ENCODE measurements around the gene APEX1.

Gene APEX1

DNA sequence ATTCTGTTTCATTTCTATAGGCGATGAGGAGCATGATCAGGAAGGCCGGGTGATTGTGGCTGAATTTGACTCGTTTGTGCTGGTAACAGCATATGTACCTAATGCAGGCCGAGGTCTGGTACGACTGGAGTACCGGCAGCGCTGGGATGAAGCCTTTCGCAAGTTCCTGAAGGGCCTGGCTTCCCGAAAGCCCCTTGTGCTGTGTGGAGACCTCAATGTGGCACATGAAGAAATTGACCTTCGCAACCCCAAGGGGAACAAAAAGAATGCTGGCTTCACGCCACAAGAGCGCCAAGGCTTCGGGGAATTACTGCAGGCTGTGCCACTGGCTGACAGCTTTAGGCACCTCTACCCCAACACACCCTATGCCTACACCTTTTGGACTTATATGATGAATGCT lies 1.9 kb downstream of the APEX1 start:
- Mint-ChIP-seq H3K4me3 (no peak overlapping the region), H3K9me3 (peaks cover 3% of the 10 kb centered on the region), H3K36me3 (peaks cover 24% of the 10 kb centered on the region), H3K4me1 (peaks cover 33% of the 10 kb centered on the region), H3K27ac (no peak overlapping the region), H3K27me3 (no peaks in the 10 kb centered on the region)
- no peak for ATAC-seq

DNA sequence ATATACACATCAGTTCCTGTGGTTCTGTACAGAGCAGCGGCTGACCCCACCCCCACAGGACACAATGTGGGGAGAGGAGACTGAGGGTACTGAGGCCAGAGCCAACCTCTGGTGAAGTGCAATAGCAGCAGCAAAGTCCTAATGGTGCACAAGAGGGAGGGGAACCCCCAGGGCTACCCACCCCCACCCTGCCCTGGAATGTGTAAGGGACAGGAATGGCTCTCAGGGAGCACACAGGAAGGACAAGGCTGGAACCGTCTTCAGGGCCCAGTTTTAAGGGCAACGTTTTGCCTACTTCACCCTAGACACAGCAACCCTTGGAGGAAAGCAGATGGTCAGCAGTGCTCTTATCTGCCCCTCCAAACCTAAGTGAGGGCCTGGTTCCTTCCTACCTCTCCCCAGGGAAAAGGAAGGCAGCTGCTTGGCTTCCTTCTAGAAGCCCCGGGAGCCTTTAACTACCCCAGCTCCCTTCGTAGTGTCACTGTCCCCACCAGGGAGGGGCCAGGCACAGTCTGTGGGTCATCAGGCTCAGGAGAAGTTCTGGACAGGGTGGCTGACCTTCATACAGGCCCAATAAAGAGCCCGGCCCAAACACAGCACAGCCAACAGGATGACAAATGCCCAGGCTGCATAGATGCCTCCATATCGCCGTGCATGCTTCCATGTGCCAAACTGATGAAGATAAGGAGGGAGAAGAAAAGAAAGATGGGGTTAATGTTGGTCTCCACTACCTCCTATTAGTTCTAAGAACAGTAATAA lies 3.2 kb downstream of the APEX1 start:
- H3K36me3 Mint-ChIP-seq: peaks cover 16% of the 10 kb centered on the region
- H3K27ac Mint-ChIP-seq: no peak overlapping the region
- peaks cover 3% of the 10 kb centered on the region for H3K9me3 Mint-ChIP-seq
- H3K4me3 Mint-ChIP-seq: no peak overlapping the region
- H3K27me3 Mint-ChIP-seq: no peaks in the 10 kb centered on the region
- H3K4me1 Mint-ChIP-seq: peaks cover 25% of the 10 kb centered on the region
- no peak for ATAC-seq

DNA sequence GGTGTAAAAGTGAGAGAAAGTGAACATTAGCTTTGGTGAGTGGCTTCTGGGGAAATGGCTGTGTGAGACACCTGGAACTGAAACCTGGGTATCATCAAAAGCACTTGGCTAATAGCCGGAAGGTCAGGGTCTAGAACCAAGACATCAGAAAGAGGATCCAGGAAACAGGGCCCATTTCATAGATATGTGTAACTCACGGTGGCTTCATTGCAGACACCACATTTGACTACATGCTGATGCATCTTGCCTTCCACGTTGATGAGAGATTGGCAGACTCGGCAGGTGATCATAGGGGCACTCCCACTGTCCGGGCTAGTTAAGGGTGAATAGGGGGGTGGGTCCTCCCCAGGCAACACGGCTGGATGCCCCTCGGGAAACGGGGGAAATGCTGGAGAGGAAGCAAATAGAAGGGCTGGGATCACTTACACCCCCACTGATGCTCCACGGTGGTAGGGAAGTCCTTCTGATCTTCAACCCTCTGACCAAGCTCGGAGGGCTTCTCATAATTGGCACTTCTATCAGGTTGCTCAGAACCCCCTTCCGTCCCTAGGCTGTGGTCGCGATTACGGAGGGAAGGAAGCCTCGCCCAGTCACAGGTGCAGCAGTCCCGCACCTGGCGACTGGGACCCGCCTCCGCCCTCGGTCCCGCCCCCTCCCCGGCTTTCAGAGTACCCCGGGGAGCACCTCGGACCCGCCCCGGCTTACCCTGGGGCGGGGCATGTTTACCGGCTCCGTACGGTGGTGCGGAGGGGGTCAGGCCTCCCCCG lies 5.6 kb downstream of the APEX1 start:
- H3K27ac Mint-ChIP-seq: peak overlapping the region; percentile 83
- peak overlapping the region; percentile 92 for H3K4me3 Mint-ChIP-seq
- ATAC-seq: peak; percentile 67
- no peaks in the 10 kb centered on the region for H3K27me3 Mint-ChIP-seq
- H3K4me1 Mint-ChIP-seq: peaks cover 35% of the 10 kb centered on the region
- H3K36me3 Mint-ChIP-seq: peaks cover 16% of the 10 kb centered on the region
- H3K9me3 Mint-ChIP-seq: peaks cover 3% of the 10 kb centered on the region

DNA sequence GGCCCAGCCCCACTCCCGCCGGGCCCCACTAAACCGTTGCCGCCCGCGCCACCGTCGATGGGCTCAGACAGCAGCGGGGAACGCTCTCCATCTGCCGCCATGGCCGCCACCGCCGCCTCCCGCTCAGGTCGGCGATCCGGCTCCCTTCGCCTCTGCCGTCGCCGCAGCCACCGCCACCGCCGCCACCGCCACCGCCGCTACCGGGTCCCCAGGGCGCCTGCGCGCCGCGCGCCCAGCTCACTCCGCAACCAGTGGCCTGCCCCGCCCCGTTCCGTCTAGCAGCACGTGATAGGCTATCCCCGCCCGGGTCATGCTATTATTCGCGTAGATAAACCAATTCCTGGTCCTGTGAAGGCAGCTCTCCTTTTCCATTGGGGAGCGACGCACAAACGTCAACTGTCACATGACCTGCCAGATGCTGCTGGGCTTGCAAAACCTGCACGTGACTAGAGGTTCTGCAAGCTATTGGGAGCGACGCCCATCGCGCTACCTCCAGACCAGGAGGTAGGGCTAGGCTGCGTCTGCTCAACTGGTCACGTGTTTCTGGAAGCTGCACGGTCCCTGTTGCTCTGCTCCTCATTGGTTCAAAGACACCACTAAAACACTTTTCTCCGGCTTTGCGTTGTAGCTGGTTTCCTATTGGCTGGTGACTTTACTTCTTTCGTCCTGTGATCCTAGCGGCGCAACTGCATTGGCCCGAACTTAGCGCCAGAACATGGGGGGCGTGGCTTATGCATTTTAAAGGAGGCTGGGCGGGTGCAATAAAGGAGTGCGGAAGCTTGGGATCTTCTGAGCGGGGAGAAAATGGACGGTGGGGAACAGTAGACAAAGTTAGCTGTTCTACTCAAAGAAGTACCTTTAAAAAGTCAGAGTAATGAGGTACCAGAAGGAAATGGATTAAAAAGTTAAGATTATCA lies 6.5 kb downstream of the APEX1 start, which contains the start of gene PIP4P1:
Gene PIP4P1, minus strand, starts transcription at position 210 of the 917 bp plus-strand sequence. Its CDS starts 109 bp downstream, at position 101.
- Mint-ChIP-seq H3K9me3 (peaks cover 3% of the 10 kb centered on the region), H3K4me1 (peaks cover 35% of the 10 kb centered on the region), H3K4me3 (peak within 1 kb of the TSS; percentile 92), H3K36me3 (peaks cover 16% of the 10 kb centered on the region), H3K27ac (peak within 1 kb of the TSS; percentile 83), H3K27me3 (no peaks in the 10 kb centered on the region)
- peak; percentile 95 for ATAC-seq

DNA sequence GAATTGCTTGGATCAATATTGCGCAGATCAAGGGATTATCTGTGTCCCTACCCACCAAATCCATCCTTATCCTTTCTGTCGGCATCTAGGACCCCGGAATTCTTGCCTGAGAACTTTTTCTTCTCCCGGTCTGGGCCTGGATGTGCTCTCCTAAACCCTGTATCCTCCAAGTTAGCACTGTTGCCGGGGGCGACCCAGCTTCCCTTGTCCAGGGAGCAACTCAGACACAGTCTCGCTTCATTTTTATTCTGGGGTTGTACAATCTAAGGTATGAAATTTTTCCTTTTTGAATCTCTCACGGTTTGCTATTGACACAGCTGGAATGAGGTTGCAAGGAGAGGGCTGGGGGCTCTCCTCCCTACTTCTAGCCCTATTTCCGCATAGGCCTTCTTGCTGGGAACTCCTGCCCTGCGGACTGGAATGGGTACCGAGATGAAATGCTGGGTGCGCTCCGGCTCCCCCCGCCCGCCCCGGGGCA lies 13.8 kb downstream of the APEX1 start:
- Mint-ChIP-seq H3K9me3 (no peaks in the 10 kb centered on the region), H3K36me3 (peaks cover 16% of the 10 kb centered on the region), H3K4me1 (peaks cover 37% of the 10 kb centered on the region), H3K4me3 (peak overlapping the region; percentile 94), H3K27me3 (no peaks in the 10 kb centered on the region), H3K27ac (peak overlapping the region; percentile 93)
- no peak for ATAC-seq

DNA sequence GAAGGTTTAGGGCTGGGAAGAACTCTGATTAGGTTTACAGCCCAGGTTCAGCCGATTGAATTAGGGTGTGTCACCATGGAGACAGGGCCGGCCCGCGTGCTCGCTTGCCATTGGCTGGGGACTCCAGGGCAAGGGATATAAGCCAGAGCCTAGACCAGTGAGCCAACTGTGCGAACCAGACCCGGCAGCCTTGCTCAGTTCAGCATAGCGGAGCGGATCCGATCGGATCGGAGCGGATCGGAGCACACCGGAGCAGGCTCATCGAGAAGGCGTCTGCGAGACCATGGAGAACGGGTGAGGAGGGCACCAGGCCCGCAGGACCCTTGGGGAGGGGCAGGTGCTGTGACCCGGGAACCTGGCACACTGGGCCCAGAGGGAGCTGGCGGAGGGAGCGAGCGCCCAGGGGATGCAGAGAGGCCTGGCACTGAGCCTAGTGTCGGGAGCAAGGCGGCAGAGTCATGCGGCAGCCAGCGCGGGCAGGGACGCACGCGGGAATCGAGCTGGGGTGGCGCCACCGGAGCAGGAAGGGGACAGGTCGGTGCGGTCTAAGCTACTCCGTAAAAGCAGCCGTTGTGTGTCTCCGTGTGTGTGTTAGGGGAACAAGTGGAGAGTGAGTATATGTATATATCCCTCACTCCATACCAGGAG lies 14.3 kb downstream of the APEX1 start, which contains the start of gene PNP:
Gene PNP, plus strand, starts transcription at position 165 of the 648 bp plus-strand sequence. Its CDS starts 119 bp downstream, at position 284.
- H3K27me3 Mint-ChIP-seq: no peaks in the 10 kb centered on the region
- ATAC-seq: peak; percentile 99
- H3K27ac Mint-ChIP-seq: peak within 1 kb of the TSS; percentile 93
- peak within 1 kb of the TSS; percentile 94 for H3K4me3 Mint-ChIP-seq
- peaks cover 34% of the 10 kb centered on the region for H3K4me1 Mint-ChIP-seq
- H3K36me3 Mint-ChIP-seq: peaks cover 22% of the 10 kb centered on the region
- no peaks in the 10 kb centered on the region for H3K9me3 Mint-ChIP-seq

DNA sequence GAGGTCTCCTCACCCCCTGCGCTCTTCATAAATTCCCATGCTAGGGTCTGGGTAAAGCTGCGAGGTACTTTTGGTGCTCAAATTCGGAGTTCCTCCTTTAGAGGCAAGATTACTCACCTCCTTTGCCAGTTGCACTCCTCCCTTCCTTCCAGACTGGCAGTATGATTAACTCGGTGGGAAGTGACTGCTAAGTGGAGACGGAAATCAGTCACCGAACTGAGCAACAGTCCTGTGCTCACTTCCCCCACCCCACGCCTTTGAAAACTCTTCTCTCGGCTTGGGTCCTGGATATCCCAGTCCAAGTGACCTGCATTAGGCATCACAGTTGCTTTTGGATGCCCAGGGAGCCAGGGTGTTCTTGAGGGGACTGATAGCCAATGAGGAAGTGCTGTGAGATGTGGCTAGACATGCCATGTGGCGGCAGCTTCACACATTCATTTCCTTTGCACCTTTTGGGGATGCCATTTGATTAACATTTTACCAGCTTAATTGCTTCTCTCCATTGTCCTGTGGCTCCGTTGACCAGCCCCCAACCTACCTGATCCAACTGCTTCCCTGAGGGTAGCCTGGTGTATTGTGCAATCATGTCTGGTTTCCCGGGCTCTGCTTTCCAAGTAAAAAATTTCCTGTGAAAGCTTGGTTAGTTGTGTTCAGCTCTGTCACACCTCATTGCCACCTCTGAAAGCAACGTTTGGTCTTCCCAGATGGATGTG lies 15.0 kb downstream of the APEX1 start:
- ATAC-seq: peak; percentile 70
- H3K27me3 Mint-ChIP-seq: no peaks in the 10 kb centered on the region
- H3K4me1 Mint-ChIP-seq: peaks cover 32% of the 10 kb centered on the region
- H3K27ac Mint-ChIP-seq: peak overlapping the region; percentile 93
- H3K9me3 Mint-ChIP-seq: no peaks in the 10 kb centered on the region
- peak overlapping the region; percentile 94 for H3K4me3 Mint-ChIP-seq
- peaks cover 29% of the 10 kb centered on the region for H3K36me3 Mint-ChIP-seq

DNA sequence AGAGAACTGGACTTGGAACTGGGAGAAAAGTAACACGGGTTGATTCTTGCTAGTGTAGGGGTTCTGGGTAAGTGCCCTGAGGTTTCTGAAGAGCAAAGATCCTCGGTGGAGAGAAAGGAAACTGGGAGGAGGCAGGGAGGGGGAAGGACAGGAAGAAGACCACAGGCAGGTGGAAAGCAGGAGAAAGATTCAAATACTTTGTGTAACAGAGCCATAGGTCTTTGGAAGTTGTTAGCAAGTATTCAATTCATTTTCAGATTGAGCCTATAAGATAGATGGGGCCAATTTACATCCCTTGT lies 15.5 kb downstream of the APEX1 start:
- H3K9me3 Mint-ChIP-seq: no peaks in the 10 kb centered on the region
- no peaks in the 10 kb centered on the region for H3K27me3 Mint-ChIP-seq
- peak overlapping the region; percentile 94 for H3K4me3 Mint-ChIP-seq
- ATAC-seq: no peak
- peaks cover 34% of the 10 kb centered on the region for H3K36me3 Mint-ChIP-seq
- peaks cover 35% of the 10 kb centered on the region for H3K4me1 Mint-ChIP-seq
- H3K27ac Mint-ChIP-seq: peak overlapping the region; percentile 93

DNA sequence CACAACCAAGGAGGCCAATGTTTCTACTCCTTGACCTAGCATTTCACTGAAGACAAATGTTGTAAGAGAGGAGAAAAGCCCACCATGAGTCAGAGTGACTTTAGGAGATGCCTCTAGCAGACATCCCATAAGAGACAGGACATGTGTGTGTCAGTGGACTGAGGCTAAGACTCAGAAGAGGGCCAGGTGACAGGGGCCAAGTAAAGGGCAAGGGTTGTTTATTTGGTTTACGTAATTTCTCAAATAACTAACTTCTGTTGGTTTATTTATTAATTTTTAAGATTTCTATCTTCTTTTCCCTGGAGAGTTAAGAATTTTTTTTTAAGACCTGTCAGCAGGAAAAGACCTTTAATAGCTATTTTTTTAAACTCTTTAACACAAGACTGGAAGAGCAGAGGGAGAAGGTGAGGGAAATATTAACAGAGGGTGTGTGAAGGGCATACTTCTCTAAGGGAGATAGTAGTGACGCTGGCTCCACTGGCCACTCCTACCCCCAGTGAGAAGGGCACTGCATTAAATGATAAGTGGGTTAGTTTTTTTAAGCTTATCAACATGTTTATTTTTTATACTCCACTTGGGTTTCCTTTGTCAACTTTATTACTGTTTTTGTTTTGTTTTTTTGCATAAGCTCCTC lies 17.6 kb downstream of the APEX1 start:
- Mint-ChIP-seq H3K4me1 (peaks cover 48% of the 10 kb centered on the region), H3K36me3 (peaks cover 49% of the 10 kb centered on the region), H3K4me3 (no peak overlapping the region), H3K27me3 (no peaks in the 10 kb centered on the region), H3K9me3 (no peaks in the 10 kb centered on the region), H3K27ac (peak overlapping the region; percentile 65)
- no peak for ATAC-seq

DNA sequence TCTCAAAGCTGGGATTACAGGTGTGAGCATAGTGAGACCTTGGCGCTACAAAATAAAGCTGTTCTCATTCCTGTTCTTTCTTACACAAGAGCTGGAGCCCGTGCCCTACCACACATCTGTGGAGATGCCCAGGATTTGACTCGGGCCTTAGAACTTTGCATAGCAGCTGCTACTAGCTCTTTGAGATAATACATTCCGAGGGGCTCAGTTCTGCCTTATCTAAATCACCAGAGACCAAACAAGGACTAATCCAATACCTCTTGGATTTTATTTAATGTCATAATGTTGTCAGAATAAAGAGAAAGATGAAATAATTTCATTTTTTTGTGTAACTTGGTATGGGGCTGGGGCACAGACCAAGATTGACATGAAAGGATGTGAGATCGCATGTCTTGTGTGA lies 21.8 kb downstream of the APEX1 start:
- Mint-ChIP-seq H3K36me3 (peaks cover 66% of the 10 kb centered on the region), H3K27ac (peak overlapping the region; percentile 73), H3K4me3 (no peak overlapping the region), H3K9me3 (no peaks in the 10 kb centered on the region), H3K27me3 (no peaks in the 10 kb centered on the region), H3K4me1 (peaks cover 30% of the 10 kb centered on the region)
- ATAC-seq: no peak

DNA sequence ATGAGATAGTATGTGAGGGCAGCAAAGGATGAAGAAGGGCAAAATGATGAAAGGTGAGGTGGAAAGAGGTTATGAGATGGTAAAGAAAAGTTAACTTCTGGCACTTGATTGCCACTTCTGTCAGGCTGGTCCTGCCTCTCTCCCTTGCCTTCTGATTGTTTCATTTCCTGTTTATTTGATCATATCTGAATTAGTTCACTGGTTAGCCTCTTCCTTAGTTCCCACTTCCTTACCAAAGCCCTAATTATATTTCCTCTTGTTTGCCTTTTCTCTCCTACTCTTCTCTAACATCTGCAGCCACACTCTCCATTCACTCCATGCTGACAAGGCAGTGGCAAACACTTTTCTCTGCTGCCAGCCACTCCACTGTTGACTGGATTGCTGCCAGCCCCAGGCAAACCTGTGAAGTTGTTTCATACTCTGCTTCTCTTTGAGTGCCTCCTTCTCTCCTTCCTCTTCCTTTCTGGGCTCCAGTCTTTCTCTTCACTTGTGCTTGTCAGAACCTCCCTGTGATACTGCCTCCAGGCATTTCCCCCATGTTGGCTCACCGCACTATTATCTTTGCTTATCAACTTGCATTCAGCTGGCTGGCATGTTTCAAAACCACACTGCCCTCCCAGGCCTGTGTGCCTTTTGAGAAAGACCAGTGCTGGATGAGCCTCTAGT lies 22.3 kb downstream of the APEX1 start:
- no peak overlapping the region for H3K4me3 Mint-ChIP-seq
- peaks cover 60% of the 10 kb centered on the region for H3K36me3 Mint-ChIP-seq
- ATAC-seq: peak; percentile 58
- no peaks in the 10 kb centered on the region for H3K27me3 Mint-ChIP-seq
- H3K4me1 Mint-ChIP-seq: peaks cover 24% of the 10 kb centered on the region
- peak overlapping the region; percentile 73 for H3K27ac Mint-ChIP-seq
- no peaks in the 10 kb centered on the region for H3K9me3 Mint-ChIP-seq

DNA sequence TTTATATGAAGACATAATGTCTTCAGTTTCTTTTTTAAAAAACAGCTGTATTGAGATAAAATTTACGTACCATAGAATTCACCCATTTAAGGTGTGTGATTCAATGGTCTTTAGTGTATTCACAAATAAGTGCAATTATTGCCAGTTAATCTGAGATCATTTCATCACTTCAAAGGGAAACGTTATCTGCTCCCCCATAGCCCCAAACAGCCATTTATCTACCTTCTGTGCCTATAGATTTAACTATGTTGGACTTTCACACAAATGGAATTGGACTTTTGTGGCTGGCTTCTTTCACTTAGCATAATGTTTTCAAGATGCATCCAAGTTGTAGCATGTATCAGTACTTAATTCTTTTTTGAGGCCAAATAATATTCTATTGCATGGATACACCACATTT lies 23.9 kb downstream of the APEX1 start:
- Mint-ChIP-seq H3K27me3 (no peaks in the 10 kb centered on the region), H3K9me3 (no peaks in the 10 kb centered on the region), H3K36me3 (peaks cover 49% of the 10 kb centered on the region), H3K4me1 (peaks cover 22% of the 10 kb centered on the region), H3K4me3 (no peak overlapping the region), H3K27ac (no peak overlapping the region)
- no peak for ATAC-seq

DNA sequence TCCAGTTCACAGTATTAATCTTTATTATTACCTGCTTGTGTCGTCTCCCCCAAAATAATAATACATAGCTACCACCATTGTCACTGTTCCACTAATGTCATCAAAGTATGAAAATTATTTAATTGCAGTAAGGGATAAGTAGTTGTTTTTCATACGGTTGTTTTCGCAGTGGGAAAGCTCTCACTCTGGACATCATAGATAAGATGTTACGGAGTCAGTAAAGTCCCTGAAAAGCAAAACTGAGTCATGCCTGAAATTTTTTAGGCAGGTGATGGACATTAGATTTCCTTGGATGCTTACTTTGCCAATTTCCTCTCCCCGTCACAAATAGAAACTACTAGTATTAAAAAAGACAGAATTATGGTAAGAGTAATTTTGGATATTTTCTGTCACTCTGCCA lies 27.4 kb downstream of the APEX1 start:
- Mint-ChIP-seq H3K27me3 (no peaks in the 10 kb centered on the region), H3K4me3 (no peak overlapping the region), H3K4me1 (peaks cover 14% of the 10 kb centered on the region)

More for the DNA sequence above, 27.4 kb downstream of the APEX1 start:
- Mint-ChIP-seq H3K36me3 (peaks cover 20% of the 10 kb centered on the region), H3K9me3 (no peaks in the 10 kb centered on the region), H3K27ac (no peak overlapping the region)
- ATAC-seq: no peak

Measured in stimulated activated memory B cell treated with anti-CD40 and anti-IgM and Interleukin-4, amounts not matched to agents 10 μg/mL and 1 μg/mL and 100 μg/mL, for 72 hours (primary cell).